GM21447 (cell line): ENCODE measurements around the gene LRRC37A.
"Not testable (repeated sequence)": the region's sequence is repeated elsewhere in the genome, so short reads cannot be mapped to it uniquely, and the experiment has no call there.

Source experiments
- ATAC-seq: cut with Tn5 transposase; IDR thresholded peaks from one replicate; pipeline ENCODE4 v1.9.1; 2021; ENCODE audit not compliant: unreplicated experiment

The LRRC37A gene

GRCh38 chr17:46286764-46287221 is 8.1 kb upstream of the LRRC37A start:
- ATAC-seq, result not testable (repeated sequence)

GRCh38 chr17:46287587-46287986 is 7.3 kb upstream of the LRRC37A start:
- ATAC-seq, result not testable (repeated sequence)

- ATAC-seq, result peak; percentile 97
Measured at GRCh38 chr17:46290906-46291546, 3.9 kb upstream of the LRRC37A start.

- peak; percentile 9 for ATAC-seq
Measured at GRCh38 chr17:46291618-46292017, 3.3 kb upstream of the LRRC37A start.

GRCh38 chr17:46341220-46341619 is 46.3 kb downstream of the LRRC37A start:
- ATAC-seq, result not testable (repeated sequence)

- not testable (repeated sequence) for ATAC-seq
Measured at GRCh38 chr17:46342131-46342530, 47.2 kb downstream of the LRRC37A start.

GRCh38 chr17:46348345-46348744 is 53.4 kb downstream of the LRRC37A start:
- ATAC-seq, result not testable (repeated sequence)

GRCh38 chr17:46349060-46349459 is 54.1 kb downstream of the LRRC37A start:
- ATAC-seq, result not testable (repeated sequence)

GRCh38 chr17:46353856-46354255 is 58.9 kb downstream of the LRRC37A start:
- not testable (repeated sequence) for ATAC-seq

- ATAC-seq, result peak; percentile 47
Measured at GRCh38 chr17:46361145-46361735, 66.3 kb downstream of the LRRC37A start.

- ATAC-seq, result peak; percentile 93
Measured at GRCh38 chr17:46361755-46362154, 66.8 kb downstream of the LRRC37A start, which contains the start of gene ARL17B. Gene ARL17B (minus strand): TSS chr17:46361766. CDS start chr17:46358397, 3,369 bp downstream.

GRCh38 chr17:46367520-46367919 is 72.6 kb downstream of the LRRC37A start:
- ATAC-seq, result not testable (repeated sequence)

GRCh38 chr17:46372236-46373229 is 77.6 kb downstream of the LRRC37A start:
- not testable (repeated sequence) for ATAC-seq

GRCh38 chr17:46373418-46373817 is 78.5 kb downstream of the LRRC37A start:
- not testable (repeated sequence) for ATAC-seq

- ATAC-seq, result not testable (repeated sequence)
Measured at GRCh38 chr17:46383118-46383517, 88.2 kb downstream of the LRRC37A start.

GRCh38 chr17:46385491-46385890 is 90.6 kb downstream of the LRRC37A start:
- ATAC-seq, result not testable (repeated sequence)
